ENCODE results near the gene NKRF.

The NKRF gene

DNA sequence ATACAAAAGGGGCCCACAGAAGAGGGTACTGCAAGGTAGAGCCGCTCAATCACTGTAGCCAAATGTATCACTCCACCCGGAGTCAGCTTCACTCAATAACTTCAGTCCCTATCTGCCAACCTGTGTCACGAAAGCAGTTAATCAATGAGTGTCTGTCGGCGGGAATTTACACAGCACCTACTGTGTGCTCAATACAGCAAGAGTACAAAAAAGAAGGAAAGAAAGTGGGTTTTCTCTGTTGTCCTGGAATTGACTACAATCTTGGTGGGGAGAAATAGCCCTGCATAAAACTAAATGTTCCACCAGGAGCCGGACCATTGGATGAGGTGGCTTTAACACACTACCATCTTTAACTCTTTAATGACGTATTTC lies 780 bp upstream of the NKRF start:
- no peak for DNase-seq (ENCODE audit: low read depth)

DNA sequence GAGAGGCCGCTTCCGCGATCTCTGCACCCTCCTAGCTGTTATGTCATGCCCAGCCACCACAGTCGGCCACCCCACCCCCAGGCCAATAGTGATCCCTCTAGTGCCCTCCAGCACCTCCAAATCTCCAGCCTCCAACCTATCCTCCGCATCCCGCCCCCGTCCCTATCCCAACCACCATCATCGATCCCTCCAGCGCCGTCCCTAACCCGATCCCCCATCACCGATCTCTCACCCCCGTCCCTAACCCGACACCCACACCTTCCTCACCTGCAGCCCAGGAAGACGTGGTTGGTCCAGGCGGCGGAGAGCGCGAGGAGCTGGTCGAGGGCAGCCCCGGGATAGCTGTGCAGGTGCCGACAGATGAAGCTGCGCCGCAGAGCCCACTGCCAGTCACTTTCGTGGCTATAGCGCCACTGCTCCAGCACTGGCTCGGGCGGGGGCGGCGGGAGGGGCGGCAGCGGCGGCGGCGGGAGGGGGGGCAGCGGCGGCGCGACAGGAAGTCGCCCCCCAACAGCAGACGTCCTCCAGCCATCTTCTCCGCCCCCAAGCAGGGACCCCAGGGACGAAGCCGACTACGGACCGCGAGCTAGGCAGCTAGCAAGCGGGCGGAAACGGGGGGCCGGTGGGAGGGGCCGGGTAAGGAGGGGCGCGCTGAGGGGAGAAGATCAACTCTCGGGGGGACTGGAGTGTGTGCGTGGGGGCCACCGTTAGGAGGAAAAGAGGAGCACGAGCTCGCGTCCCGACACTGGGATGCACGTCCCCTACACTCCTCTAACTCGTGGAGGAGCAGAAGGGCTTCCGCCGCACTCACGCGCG lies 552 bp downstream of the NKRF start:
- DNase-seq (ENCODE audit: low read depth) = peak; percentile 4

DNA sequence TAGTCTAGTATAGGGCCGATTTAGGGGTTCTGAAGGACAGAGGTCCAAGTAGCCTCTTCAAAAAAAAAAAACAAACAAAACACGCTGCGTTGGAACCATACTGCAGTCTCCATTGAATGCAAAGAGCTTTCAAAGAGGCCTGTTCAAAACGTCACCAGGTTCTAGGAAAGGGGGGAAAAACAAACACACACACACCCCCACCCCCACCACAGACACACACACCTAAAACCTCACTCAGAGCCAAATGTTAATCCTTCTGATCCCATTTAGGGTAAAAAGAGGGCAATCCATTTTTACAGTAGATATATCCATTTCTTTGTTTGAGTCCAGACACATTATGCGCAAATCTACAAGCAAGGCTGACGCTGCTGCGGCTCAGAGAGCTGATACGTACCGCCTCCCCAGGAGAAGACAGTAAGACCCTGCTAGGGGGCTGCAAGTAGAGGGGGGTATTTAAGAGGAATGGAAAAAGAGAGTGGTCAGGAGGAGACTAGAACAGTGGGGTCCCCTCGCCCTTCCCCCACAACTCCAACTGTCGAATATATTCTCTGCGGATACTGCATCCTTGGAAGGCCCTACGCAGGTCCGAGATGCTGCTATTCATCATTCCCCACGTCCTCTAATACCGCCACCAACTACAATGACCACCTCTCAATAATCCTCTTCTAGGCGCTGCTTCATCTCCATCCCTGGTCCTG lies 1.3 kb downstream of the NKRF start:
- no peak for DNase-seq (ENCODE audit: low read depth)

DNA sequence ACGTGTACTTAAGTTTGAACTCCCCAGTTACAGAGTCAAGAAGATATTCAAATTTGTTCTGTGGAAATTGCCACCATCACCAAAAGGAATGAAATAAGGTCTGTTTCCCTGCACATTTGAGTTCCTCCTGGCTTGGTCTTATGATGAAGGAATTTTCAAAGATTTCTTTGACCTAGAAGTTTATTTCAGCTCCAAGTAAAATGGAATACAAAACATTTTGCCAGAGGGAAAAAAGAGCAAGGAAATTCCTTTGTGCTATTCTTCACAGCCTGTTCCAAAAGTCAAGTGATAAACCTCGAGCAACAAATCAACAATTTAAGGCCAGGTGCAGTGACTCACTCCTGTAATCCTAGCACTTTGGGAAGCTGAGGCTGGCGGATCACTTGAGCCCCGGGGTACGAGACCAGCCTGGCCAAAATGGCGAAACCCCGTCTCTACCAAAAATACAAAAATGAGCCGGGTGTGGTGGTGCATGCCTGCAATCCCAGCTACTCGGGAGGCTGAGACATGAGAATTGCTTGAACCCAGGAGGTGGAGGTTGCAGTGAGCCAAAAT lies 3.4 kb downstream of the NKRF start:
- no peak for DNase-seq (ENCODE audit: low read depth)

DNA sequence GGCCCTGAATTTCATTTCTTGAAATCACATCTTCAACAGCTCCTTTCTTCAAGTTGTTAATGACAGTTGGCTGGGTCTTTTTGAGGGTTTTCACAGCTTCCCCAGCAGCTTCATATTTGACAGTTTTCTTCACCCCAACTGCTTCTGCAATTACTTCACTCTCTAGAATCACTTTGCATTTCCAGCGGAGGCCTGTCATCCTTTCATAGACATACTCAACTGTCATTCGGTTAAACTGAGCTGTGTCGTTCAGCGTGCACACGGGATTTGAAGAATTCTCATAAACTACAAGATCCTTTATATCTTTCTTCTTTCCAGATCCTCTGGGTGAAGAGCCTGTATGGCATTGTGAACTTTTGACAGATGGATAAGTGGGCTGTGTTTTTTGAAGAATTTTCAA lies 16.4 kb downstream of the NKRF start:
- DNase-seq (ENCODE audit: low read depth) = no peak

DNA sequence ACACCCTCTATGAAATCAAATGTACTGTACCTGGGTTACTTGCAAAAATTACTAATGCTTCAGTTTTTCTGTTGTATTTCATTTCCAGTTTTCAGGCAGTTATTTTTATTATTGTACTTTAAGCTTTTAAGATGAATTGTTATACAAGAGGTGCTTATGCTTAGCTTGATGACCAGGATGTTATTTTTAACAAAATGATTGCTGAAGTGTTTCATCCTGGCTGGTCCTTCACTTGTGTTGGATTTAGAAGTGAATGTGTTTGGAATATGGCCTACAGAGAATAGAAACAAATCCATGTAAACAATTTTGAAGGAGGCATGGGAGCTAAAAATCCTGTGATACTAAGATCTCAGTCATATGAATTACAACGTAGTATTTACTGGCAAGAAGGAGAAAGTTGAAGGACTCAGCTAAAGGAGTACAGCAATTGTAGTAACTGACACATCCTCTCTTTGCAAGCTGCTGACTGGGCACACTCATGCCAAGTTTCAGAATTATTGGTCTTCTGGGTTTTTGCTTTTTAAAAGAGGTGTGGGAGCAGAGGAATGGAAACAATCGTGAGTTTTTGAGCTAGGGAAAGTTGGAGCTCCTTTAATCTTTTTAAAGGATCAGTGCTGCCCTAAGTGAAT lies 22.7 kb downstream of the NKRF start:
- DNase-seq (ENCODE audit: low read depth) = no peak

DNA sequence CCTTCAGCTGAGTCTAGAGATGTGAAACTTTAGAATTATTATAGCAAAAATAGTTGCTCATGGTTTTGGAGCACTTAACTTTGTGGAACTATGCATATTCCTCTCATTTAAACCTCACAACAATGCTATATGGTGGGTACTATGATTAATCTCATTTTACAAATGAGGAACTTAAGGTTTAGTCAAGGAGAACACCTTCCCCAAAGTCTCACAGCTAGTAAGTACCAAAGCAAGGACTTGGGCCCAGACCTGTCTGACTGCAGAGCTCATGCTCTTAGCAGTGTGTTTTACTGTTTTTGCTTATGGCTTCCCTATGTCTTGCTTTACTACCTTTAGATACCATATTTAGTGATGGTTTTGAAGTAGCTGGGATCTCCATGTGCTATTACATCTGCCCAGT lies 26.8 kb downstream of the NKRF start:
- DNase-seq (ENCODE audit: low read depth) = no peak

DNA sequence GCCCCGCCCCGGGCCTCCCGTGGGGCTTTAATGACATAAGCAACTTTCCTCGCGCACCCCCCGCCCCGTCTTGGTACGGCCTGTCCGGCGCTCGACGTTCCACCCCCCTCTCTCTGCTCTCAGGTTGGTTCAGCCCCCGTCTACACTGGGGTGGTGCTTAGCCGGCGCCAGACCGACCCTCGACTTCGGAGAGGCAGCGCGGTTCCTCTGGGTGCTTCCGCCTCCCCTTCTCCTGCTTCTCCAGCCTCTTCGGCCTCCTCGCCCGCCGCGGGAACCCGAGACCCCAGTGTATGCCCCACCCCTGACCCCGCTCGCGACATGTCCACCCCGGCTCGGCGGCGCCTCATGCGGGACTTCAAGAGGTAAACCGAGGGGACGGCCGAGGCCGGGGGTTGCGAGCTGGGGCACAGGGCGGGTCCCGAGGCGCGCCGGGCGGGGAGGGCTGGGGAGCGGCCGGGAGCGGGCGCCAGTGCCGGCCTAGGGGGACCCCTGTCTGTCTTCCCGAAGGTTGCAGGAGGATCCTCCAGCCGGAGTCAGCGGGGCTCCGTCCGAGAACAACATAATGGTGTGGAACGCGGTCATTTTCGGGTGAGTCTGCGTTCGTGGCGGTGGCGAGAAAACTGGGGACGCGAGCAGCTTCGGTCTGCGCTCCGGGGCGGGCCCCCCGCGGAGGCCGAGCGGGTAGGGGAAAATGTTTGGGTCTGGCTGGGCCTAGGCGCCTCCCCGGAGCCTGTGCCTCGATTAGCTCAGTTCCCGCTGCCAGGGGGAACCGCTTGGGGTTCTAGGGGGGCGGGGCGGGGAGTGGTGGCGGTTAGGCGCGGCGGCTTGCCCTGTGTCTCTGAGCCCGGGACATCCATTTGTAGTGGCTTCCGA lies 31.6 kb downstream of the NKRF start, which contains the start of gene UBE2A:
Gene UBE2A (plus strand): TSS at position 170 of the 873 bp plus-strand sequence. CDS start 149 bp downstream, at position 319.
- peak; percentile 65 for DNase-seq (ENCODE audit: low read depth)

DNA sequence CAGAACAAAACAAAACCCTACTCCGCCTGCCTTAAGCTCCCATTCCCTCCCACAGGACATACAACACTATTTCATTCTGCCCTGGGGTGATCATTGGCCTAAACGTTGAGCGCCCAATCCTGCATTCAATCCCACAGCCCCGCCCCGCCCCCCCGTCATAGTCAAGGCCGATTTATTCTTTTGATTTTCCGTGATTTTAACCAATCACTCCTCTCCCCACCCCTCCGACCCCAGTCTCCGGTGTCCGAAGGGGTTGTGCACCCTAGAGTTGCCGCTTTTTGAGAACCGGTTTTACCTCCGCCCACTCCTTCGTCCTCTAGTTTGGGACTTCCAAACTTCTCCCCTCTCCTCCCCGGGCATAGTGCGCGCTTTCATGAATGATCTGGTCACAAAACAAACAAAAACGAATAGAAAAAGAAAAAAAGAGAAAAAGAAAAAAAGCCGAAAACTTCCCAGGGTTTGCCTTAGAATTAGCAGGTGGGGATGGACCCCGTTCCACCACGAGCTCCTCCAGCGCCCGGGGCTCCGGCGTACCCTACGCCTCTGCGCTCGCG lies 32.3 kb downstream of the NKRF start:
- DNase-seq (ENCODE audit: low read depth) = no peak

DNA sequence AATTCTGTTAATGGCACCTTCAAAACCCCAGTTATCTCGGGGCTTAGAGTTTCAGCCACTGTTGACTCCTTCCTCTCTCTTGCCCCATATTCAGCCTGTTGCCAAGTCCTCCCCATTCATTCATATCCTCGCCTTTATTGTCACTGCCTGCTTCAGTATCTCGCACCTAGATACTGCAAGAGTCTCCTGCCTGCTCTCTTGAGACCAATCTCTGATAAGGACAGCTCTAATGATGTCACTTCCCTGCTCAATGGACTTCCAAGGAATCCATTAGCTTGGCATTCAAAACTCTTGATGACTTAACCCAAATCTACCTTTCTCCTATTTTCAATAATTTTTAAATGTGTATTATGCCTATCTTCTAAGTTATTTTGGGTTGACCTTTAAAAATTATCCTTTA lies 33.0 kb downstream of the NKRF start:
- no peak for DNase-seq (ENCODE audit: low read depth)

DNA sequence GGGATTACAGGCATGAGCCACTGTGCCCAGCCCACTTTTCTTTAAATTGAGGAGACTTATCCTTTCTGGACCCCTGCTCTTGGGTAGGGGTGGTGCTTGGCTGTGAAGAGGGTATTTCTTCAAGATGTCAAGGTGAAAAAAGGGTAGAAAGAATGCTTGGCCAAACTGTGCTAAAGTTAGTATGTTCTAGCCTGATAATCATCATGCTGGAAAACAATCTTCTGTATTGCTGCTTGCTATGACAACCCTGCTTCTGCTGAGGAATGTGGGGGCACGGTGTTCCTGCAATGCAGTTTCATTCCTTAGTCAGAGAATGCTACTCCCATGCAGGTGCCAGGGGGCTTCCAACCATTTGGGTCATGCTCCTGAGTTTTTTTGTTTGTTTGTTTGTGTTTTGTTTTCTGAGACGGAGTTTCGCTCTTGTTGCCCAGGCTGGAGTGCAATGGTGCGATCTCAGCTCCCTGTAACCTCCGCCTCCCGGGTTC lies 35.8 kb downstream of the NKRF start:
- DNase-seq (ENCODE audit: low read depth) = no peak

DNA sequence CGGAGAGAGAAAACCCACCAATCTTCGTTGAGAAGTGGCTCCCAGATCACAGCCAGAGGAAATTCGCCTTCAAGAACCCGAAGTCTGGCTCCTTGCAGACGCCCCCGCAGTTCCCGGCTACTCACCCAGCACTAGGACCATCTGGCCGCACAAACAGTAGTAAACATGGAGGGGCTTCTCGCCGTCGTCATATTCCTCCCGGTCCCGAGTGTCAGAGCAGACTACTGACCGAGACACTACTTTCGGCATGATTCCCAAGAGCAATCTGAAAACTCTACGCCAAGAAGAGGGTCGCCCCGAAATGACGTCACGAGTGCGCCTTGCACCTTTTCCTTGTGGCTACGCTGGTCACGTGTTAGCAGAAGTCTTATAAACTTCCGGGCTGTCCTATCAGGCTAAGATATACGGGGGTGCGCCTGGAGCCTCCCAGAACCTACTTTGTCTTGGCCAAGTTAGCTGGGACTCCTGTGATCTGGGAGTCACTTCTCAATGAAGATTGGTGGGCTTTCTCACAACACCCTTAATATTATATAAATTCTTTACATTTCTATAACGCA lies 41.0 kb downstream of the NKRF start, which contains the start of gene STEEP1:
Gene STEEP1 (minus strand): TSS at position 303 of the 557 bp plus-strand sequence. CDS start 54 bp downstream, at position 249.
- DNase-seq (ENCODE audit: low read depth) = peak; percentile 56

DNA sequence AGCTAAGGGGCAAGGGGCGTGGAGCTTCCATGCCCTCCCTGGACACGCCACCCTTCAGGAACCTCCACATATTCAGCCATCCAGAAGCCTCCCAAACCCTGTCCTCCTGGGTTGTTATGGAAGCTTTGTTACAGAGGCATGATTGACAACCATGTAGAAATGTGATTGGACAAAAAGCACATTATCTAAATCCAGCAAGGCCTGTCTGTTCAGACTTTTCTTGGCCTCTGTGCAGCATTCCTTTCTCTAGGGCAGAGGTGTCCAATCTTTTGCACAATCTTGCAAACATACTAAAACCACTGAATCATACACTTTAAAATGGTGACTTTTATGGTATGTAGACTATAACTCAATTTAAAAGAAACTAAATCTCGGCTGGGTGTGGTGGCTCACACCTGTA lies 53.7 kb downstream of the NKRF start:
- no peak for DNase-seq (ENCODE audit: low read depth)

DNA sequence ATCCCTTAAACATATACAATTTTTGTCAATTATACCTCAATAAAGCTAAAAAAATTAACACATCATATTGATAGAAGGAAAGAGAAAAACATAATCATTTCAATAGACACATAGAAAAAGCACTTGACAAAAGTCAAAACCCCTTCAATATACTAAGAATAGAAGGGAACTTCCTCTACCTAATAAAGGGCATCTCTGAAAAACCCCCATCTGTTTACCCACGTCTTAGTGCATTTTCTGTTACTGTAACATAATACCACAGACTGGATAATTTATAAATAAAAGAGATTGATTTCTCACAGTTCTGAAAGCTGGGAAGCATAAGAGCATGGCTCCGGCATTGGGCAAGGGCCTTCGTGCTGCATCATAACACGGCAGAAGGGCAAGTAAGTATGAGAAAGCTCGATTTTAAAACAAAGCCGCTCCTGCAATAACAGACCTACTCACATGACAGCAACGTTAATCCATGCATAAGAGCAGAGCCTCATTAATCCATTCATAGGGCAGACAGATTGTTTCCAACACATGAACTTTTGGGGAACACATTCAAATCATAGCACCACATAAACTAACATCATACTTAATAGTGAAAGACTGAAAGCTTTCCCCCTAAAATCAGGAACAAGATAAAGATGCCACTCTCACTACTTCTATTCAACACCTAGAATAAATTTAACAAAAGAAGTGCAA lies 56.8 kb downstream of the NKRF start:
- DNase-seq (ENCODE audit: low read depth) = no peak

DNA sequence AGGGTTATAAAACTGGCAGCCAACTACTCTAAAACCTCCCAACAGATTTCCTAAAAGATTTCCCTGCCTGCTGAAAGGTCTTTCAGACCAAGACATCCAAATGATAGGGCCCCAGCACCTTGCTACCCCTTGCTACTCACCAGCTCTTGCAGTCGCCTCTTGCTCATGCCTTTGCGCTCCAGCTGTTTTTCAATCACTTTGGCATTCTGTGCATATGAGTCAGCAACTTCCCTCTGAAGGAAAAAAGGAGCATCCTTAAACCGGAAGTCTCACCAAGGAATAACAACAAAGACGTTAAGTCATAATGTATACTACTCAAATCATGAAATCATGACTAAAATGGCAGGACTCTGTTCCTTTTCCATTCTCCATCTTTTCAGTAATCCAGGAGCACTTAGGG lies 65.0 kb downstream of the NKRF start:
- DNase-seq (ENCODE audit: low read depth) = no peak

DNA sequence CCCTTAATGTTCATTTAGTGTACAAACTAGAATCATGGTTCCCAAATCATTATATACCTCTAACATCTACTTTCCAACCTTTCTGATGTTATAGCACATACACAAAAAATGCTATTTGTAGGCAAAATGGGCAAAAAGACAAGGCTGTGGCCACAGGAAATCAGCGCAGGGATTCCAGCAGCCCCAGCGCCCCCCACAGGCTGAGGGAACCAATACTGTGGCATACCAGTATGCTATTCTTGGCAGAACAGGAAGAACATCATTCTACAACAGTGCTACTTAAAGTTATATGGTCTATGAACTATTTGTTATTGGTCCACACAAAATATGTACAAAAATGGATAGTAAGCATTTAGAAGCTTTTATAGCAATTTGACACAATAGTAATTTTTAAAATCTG lies 66.4 kb downstream of the NKRF start:
- DNase-seq (ENCODE audit: low read depth) = no peak
